ENCODE results near the gene MIX23. TPM values are rescaled to one million over a fixed set of nuclear protein-coding genes. Genes with fewer than 3 reads are reported as not detected.
A peak's percentile ranks its signal among the peaks of the same experiment; 100 is the strongest.

Gene MIX23
- total RNA-seq, 4 donors from 2014 or later = 20.6 to 25.1 (median 23.3) TPM

DNA sequence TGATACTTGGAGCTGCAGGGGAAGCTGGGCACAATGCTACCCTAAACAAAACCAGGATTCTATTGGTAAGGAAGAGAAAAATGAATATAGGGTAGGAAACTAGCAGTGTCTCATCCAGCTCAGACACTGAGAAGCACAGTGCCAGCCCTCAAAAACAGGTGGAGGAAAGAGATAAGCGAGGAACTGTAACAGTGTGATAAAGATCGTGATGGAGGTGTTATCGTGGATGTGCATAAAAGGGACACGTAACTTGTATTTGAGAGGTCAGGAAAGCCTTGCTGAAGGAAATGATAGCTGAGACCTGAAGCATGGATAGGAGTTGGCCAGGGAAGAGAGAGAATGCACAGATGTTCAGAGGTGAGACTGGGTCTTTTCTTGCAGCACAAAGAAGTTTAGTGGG, 27.4 kb downstream of the MIX23 start:
- Histone ChIP-seq H3K4me1 (no peaks in the 10 kb centered on the region), H3K27me3 (no peaks in the 10 kb centered on the region), H3K27ac (no peak overlapping the region), H3K4me3 (replicated peaks in 1 of 3) (no peak overlapping the region), H3K9me3 (no peaks in the 10 kb centered on the region), H3K36me3 (no peaks in the 10 kb centered on the region)
- 65 to 72% methylated on average over 4 of the region's 4 CpGs for WGBS, 2 donors
- no peak for DNase-seq
- TF ChIP-seq POLR2A (IDR thresholded peaks at IDR 0.05) (no peak), CTCF (IDR thresholded peaks at IDR 0.05) (no peak)
- intact Hi-C loops (cut with DNase I) = no loop called here

- H3K4me3 ChIP-seq (replicated peaks in 1 of 3) = no peak overlapping the region
- intact Hi-C loops (cut with DNase I) = no loop called here
- no peaks in the 10 kb centered on the region for H3K9me3 ChIP-seq
- no peak overlapping the region for H3K27ac ChIP-seq
- no peaks in the 10 kb centered on the region for H3K36me3 ChIP-seq
- no peak for DNase-seq
- no peak for TF ChIP-seq POLR2A (IDR thresholded peaks at IDR 0.05)
- no peak for TF ChIP-seq CTCF (IDR thresholded peaks at IDR 0.05)
- WGBS, 2 donors = 93 to 95% methylated on average over 1 of the region's 1 CpG
- no peaks in the 10 kb centered on the region for H3K27me3 ChIP-seq
- no peaks in the 10 kb centered on the region for H3K4me1 ChIP-seq
Observed at GRCh38 chr3:122353893-122354401, 29.1 kb downstream of the MIX23 start.

DNA sequence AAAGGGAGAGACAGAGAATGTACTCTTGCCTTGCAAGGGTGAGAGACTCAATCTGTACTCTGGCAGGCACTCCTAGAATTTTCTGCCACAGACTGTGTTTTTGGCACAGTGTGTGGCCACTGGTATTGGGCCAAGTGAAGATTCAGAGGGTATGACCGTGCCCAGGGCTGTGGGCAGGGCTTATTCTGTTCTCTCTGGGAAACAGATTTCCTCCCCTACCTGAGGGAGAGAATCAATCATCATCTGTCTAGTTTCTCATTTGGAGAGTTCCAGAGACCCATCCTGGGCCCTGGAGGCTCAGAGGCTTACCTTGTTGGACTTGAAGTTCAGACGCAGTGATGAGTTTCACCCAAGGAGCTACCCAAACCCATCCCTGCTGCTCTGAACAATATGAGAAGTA, 29.8 kb downstream of the MIX23 start:
- peak; percentile 51 to 59 for DNase-seq
- Histone ChIP-seq H3K9me3 (no peaks in the 10 kb centered on the region), H3K4me1 (no peaks in the 10 kb centered on the region), H3K36me3 (no peaks in the 10 kb centered on the region), H3K4me3 (replicated peaks in 1 of 3) (no peak overlapping the region), H3K27ac (no peak overlapping the region), H3K27me3 (no peaks in the 10 kb centered on the region)
- no peak for TF ChIP-seq POLR2A (IDR thresholded peaks at IDR 0.05)
- no peak for TF ChIP-seq CTCF (IDR thresholded peaks at IDR 0.05)
- 45 to 57% methylated on average over 2 of the region's 2 CpGs for WGBS, 2 donors
- intact Hi-C loops (cut with DNase I) = no loop called here

- no peaks in the 10 kb centered on the region for H3K36me3 ChIP-seq
- no peaks in the 10 kb centered on the region for H3K4me1 ChIP-seq
- 95 to 100% methylated on average over 4 of the region's 4 CpGs for WGBS, 2 donors
- intact Hi-C loops (cut with DNase I) = no loop called here
- DNase-seq = no peak
- H3K9me3 ChIP-seq = no peaks in the 10 kb centered on the region
- TF ChIP-seq POLR2A (IDR thresholded peaks at IDR 0.05) (no peak), CTCF (IDR thresholded peaks at IDR 0.05) (no peak)
- no peaks in the 10 kb centered on the region for H3K27me3 ChIP-seq
- no peak overlapping the region for H3K27ac ChIP-seq
- no peak overlapping the region for H3K4me3 ChIP-seq (replicated peaks in 1 of 3)
Observed at GRCh38 chr3:122351612-122352011, 31.4 kb downstream of the MIX23 start.

GRCh38 chr3:122350814-122351418, 32.1 kb downstream of the MIX23 start:
- Histone ChIP-seq H3K9me3 (no peaks in the 10 kb centered on the region), H3K36me3 (no peaks in the 10 kb centered on the region), H3K4me1 (no peaks in the 10 kb centered on the region), H3K27me3 (no peaks in the 10 kb centered on the region), H3K4me3 (replicated peaks in 1 of 3) (no peak overlapping the region), H3K27ac (no peak overlapping the region)
- 84 to 85% methylated on average over 5 of the region's 5 CpGs for WGBS, 2 donors
- no peak for DNase-seq
- intact Hi-C loops (cut with DNase I) = no loop called here
- TF ChIP-seq POLR2A (IDR thresholded peaks at IDR 0.05) (no peak), CTCF (IDR thresholded peaks at IDR 0.05) (no peak)

Measured in thyroid gland (tissue), 4 donors.